Stimulated activated CD4-positive, alpha-beta T cell treated with anti-CD3 and anti-CD28 coated beads, Interleukin-2, amount 100 ng/mL, for 24 hours (primary cell): ENCODE data around the gene CCDC60.
"Not testable (repeated sequence)": the region's sequence is repeated elsewhere in the genome, so short reads cannot be mapped to it uniquely, and the experiment has no call there.

Experiments
- DNase-seq, 2 donors: peaks; one replicate each; pipeline ENCODE4 v3.0.0-alpha.2; 2020

The CCDC60 gene

GRCh38 chr12:119338593-119339363 is 4.2 kb downstream of the CCDC60 start:
- DNase-seq: no peak

GRCh38 chr12:119340578-119340977 is 6.0 kb downstream of the CCDC60 start:
- no peak for DNase-seq

- no peak for DNase-seq
Observed at GRCh38 chr12:119341020-119341419, 6.5 kb downstream of the CCDC60 start.

GRCh38 chr12:119341988-119342387 is 7.5 kb downstream of the CCDC60 start:
- DNase-seq: no peak

GRCh38 chr12:119343130-119343529 is 8.6 kb downstream of the CCDC60 start:
- no peak for DNase-seq

- DNase-seq: no peak
Observed at GRCh38 chr12:119354172-119354571, 19.6 kb downstream of the CCDC60 start.

- not testable (repeated sequence) for DNase-seq
Observed at GRCh38 chr12:119360366-119360765, 25.8 kb downstream of the CCDC60 start.

- no peak for DNase-seq
Observed at GRCh38 chr12:119363037-119363436, 28.5 kb downstream of the CCDC60 start.

GRCh38 chr12:119363490-119363889 is 29.0 kb downstream of the CCDC60 start:
- DNase-seq: no peak

GRCh38 chr12:119365451-119365850 is 30.9 kb downstream of the CCDC60 start:
- no peak for DNase-seq

GRCh38 chr12:119366007-119366406 is 31.5 kb downstream of the CCDC60 start:
- no peak for DNase-seq

GRCh38 chr12:119369161-119369560 is 34.6 kb downstream of the CCDC60 start:
- DNase-seq: no peak

- no peak for DNase-seq
Observed at GRCh38 chr12:119369907-119370546, 35.5 kb downstream of the CCDC60 start.

- DNase-seq: no peak
Observed at GRCh38 chr12:119372540-119372939, 38.0 kb downstream of the CCDC60 start.

- no peak for DNase-seq
Observed at GRCh38 chr12:119373001-119373400, 38.5 kb downstream of the CCDC60 start.

- DNase-seq: no peak
Observed at GRCh38 chr12:119373666-119374065, 39.1 kb downstream of the CCDC60 start.

GRCh38 chr12:119374635-119375034 is 40.1 kb downstream of the CCDC60 start:
- no peak for DNase-seq

- DNase-seq: no peak
Observed at GRCh38 chr12:119375075-119375882, 40.8 kb downstream of the CCDC60 start.

GRCh38 chr12:119375883-119376190 is 41.3 kb downstream of the CCDC60 start:
- DNase-seq: no peak

- no peak for DNase-seq
Observed at GRCh38 chr12:119378903-119379302, 44.4 kb downstream of the CCDC60 start.

- DNase-seq: no peak
Observed at GRCh38 chr12:119381471-119382235, 47.1 kb downstream of the CCDC60 start.

GRCh38 chr12:119383206-119383605 is 48.7 kb downstream of the CCDC60 start:
- no peak for DNase-seq

- DNase-seq: no peak
Observed at GRCh38 chr12:119384340-119384739, 49.8 kb downstream of the CCDC60 start.
